HG03064 (cell line): ENCODE measurements around the gene SPAST.
"Not testable (repeated sequence)": the region's sequence is repeated elsewhere in the genome, so short reads cannot be mapped to it uniquely, and the experiment has no call there.

Experiments used
- ATAC-seq: cut with Tn5 transposase; IDR thresholded peaks from one replicate; pipeline ENCODE4 v1.9.1; 2021; ENCODE audit warnings: low read depth; ENCODE audit not compliant: unreplicated experiment

SPAST gene

DNA sequence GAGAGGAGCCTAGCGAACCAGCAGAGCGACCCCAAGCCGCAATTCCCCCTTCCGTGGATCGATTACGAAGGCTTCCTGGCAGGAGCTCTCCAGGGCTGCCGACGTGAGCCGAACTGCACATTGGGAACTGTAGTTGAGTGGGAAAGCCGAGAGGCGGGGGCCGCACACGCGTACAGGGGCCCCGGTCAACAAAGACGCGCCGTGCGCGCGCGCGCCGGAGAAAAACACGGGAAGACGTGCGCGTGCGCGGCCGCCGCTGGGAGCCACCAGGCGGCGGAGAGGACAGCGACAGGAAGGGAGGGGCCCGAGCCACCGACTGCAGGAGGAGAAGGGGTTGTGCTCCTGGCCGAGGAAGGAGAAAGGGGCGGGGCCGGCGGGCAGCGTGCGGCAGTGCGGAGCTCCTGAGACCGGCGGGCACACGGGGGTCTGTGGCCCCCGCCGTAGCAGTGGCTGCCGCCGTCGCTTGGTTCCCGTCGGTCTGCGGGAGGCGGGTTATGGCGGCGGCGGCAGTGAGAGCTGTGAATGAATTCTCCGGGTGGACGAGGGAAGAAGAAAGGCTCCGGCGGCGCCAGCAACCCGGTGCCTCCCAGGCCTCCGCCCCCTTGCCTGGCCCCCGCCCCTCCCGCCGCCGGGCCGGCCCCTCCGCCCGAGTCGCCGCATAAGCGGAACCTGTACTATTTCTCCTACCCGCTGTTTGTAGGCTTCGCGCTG is at the start of gene SPAST:
Gene SPAST, plus strand, starts transcription at position 247 of the 711 bp plus-strand sequence. Its CDS starts 276 bp downstream, at position 523.
- ATAC-seq: peak; percentile 93

- not testable (repeated sequence) for ATAC-seq
Measured at GRCh38 chr2:32018789-32019482, 44.4 kb upstream of the SPAST start.

DNA sequence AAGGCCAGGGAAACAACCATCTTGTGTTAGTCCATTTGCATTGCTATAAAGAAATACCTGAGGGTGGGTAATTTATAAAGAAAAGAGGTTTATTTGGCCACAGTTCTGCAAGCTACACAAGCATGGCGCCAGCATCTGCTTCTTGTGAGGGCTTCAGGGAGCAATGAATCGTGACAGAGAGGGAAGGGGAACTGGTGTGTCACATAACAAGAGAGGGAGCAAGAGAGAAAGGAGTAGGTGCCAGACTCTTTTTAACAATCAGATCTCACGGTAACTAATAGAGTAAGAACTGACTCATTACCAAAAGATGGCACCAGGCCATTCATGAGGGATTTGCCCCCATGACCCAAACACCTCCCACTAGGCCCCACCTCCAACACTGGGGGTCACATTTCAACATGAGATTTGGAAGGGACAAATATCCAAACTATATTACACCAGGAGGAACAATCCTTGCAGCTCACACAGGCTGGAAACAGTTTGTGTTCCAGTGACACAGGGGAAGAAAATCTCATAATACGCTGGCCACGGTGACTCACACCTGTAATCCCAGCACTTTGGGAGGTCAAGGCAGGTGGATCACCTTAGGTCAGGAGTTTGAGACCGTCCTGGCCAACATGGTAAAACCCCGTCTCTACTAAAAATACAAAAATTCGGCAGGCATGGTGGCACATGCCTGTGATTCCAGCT is 29.0 kb upstream of the SPAST start:
- ATAC-seq: not testable (repeated sequence)

GRCh38 chr2:32039447-32040219 is 23.7 kb upstream of the SPAST start, which contains the start of gene DPY30:
DPY30 (minus strand) TSS chr2:32039805; CDS start chr2:32039456, 349 bp downstream.
- peak; percentile 88 for ATAC-seq

- no peak for ATAC-seq
Measured at GRCh38 chr2:32043561-32043960, 19.8 kb upstream of the SPAST start.

DNA sequence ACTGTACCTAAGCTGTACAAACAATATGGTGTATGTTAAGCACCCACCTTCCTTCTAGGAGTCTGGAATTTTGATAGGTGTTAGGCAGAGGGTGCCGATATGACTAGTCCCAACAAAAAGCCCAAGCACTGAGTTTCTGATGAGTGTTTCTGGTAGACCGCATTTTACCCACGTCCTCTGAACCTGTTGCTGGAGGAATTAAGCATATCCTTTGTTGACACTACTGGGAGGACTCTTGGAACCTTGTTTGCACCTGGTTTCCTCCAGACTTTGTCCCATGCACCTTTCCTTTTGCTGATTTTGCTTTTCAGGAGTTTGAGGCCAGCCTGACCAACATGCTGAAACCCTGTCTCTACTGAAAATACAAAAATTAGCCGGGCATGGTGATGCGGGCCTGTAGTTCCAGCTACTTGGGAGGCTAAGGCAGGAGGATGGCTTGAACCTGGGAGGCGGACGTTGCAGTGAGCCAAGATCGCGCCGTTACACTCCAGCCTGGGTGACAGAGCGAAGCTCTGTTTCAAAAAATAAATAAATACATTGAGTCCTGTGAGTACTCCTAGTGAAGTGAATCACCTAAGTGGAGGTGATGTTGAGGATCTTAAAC is 11.4 kb upstream of the SPAST start:
- no peak for ATAC-seq

- ATAC-seq: not testable (repeated sequence)
Measured at GRCh38 chr2:32054583-32054982, 8.8 kb upstream of the SPAST start.

GRCh38 chr2:32058130-32058529 is 5.2 kb upstream of the SPAST start:
- no peak for ATAC-seq

- no peak for ATAC-seq
Measured at GRCh38 chr2:32060266-32060665, 3.1 kb upstream of the SPAST start.

GRCh38 chr2:32061430-32061829 is 1.9 kb upstream of the SPAST start:
- ATAC-seq: no peak

GRCh38 chr2:32061973-32062861 is 1.1 kb upstream of the SPAST start:
- no peak for ATAC-seq

DNA sequence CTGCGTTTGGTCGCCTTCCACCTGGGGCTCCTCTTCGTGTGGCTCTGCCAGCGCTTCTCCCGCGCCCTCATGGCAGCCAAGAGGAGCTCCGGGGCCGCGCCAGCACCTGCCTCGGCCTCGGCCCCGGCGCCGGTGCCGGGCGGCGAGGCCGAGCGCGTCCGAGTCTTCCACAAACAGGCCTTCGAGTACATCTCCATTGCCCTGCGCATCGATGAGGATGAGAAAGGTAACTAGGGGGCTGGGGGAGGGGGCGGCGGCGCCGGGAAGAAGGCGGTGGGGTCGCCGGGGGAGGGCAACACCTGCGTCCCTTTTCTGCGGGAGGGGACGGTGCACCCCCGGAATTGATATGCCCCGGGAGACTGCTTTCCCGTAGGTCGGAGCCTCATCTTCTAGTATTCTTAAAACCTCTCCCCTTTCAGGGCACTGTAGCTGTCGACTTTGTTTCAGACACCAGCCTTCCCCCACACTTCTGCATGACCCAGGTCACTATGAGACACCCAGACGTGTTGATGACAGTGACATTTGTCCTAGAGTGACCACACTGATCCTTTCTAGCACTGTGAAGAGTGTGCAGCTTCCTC is 755 bp downstream of the SPAST start:
- no peak for ATAC-seq

DNA sequence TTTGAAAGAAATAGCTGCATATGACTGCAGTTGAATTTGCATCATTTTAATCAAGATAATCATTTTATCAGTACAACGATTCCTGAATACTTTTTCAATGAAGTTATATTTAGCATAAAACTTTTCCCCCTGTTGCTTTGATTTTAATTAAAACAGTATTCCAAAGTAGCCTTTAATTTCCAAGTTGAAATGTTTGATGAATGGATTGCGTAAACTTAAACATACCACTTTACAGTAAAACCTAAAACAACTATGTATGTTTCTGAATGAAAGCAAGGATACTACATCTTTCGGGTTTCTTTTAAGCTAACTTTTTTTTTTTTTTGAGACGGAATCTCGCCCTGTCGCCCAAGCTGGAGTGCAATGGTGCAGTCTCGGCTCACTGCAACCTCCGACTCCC is 1.4 kb downstream of the SPAST start:
- ATAC-seq: no peak

- no peak for ATAC-seq
Measured at GRCh38 chr2:32067549-32067948, 4.2 kb downstream of the SPAST start.

DNA sequence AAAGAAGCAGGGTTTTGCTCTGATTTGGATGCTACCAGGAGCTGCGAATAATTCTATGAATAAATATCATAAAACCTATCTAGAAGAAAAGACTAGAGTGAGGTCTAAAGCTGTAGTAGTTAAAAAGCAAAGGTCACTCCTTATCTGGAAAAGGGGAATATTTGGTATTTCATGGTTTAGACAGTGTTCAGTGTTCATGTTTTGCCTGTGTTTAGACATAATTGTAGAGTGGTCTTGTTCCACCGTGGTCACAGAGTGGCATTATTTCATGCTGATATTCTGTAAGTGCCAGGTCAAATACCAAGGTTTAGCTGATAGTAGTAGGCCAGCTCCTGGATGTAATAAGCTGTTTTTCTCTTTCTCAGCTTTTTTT is 10.8 kb downstream of the SPAST start:
- no peak for ATAC-seq

- no peak for ATAC-seq
Measured at GRCh38 chr2:32095671-32096070, 32.3 kb downstream of the SPAST start.

GRCh38 chr2:32108111-32108510 is 44.8 kb downstream of the SPAST start:
- ATAC-seq: no peak

DNA sequence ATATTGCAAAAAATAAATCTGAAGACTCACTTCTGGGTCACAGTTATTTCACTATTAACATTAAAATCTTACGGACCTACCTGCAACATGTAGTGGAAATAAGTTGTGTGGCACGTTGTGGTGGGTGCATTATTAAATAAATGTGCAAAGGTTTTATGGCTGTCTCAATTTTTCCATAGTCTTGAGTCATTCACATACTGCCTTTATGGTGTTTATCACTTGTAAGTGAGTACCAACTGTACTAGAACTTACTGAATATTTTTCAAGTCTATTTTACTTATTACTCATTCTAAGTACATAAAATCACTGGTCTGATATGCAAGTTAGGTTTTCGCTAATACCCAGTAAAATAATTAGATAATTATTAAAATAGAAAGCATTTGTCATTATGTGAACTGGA is 54.7 kb downstream of the SPAST start:
- no peak for ATAC-seq

DNA sequence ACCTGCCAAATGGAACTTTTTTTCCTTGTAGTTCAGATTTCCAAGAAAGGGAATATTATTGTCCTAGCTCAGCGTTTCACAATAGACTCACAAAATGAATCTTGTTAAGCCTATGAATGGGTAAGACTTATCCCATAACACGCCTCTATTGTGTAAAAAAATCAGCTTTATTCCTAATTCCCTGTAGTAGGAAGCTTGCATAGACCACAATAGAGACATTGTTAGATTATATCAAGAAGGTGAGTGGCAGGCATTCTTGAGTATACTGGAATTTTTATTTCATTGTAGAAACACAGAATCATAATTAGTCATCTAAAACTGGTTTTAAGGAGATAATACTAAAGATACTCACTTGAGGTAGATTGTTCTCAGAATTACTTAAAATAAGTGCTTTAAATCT is 55.8 kb downstream of the SPAST start:
- no peak for ATAC-seq
